Stromal cell of bone marrow (primary cell): ENCODE measurements around the gene AVP.
"Not testable (repeated sequence)": the region's sequence is repeated elsewhere in the genome, so short reads cannot be mapped to it uniquely, and the experiment has no call there.

Source experiments
- DNase-seq: peaks from one replicate; pipeline ENCODE4 v3.0.0-alpha.2; 2012; ENCODE audit warnings: low read depth

Gene AVP

DNA sequence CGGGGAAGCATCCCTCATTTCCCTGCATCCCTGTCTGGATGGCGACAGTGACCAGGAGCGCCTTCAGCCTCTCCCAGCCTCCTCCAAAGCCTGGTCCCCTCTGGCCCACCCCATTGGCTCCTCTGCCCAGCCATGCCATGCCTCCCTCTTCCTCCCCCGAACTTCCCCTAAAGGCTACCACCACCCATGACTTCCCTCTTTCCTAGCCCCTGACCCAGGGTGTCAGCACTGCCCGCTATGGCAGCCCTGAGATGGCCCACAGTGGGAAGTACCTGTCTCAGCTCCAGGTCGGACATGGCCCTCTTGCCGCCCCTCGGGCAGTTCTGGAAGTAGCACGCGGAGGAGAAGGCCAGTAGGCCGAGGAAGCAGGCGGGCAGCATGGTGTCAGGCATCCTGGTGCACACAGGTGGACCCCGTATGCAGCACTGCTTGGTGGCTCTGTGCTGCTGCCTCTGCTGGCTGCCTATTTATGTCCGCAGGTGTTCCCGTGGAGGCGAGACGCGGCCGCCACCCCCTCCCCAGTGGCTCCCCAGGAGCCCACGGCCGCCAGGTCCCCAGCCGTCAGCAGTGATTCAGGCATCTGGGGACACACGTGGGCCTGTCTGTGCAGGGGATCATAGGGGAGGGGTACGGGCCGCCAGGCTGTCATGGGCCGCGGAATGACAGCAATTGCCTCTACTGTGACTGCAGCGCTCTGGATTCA lies at the start of gene AVP:
Gene AVP (minus strand): TSS at position 442 of the 703 bp plus-strand sequence. CDS start 50 bp downstream, at position 392.
- no peak for DNase-seq

- no peak for DNase-seq
Measured at GRCh38 chr20:3134151-3134550, 49.6 kb upstream of the AVP start.

- DNase-seq = no peak
Measured at GRCh38 chr20:3133155-3133554, 48.6 kb upstream of the AVP start.

DNA sequence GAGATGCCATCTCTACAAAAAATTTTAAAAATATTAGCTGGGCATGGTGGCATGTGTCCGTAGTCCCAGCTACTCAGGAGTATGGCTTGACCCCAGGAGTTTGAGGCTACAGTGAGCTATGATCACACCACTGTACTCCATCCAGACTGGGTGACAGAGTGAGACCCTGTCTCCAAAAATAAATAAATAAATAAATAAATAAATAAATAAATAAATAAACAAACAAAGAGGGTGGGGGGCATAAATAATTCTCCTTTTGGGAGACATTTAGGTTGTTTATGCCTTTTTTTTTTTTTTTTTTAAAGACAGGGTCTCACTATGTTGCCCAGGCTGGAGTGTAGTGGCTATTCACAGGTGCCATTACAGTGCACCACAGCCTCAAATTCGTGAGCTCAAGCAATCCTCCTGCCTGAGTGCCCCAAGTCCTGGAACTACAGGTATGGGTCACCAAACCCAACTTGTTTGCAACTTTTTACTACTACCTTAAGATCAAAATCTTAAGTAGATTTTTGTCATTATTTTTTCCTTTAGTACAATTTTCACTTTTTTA lies 45.6 kb upstream of the AVP start:
- DNase-seq = no peak

- no peak for DNase-seq
Measured at GRCh38 chr20:3129094-3129493, 44.6 kb upstream of the AVP start.

DNA sequence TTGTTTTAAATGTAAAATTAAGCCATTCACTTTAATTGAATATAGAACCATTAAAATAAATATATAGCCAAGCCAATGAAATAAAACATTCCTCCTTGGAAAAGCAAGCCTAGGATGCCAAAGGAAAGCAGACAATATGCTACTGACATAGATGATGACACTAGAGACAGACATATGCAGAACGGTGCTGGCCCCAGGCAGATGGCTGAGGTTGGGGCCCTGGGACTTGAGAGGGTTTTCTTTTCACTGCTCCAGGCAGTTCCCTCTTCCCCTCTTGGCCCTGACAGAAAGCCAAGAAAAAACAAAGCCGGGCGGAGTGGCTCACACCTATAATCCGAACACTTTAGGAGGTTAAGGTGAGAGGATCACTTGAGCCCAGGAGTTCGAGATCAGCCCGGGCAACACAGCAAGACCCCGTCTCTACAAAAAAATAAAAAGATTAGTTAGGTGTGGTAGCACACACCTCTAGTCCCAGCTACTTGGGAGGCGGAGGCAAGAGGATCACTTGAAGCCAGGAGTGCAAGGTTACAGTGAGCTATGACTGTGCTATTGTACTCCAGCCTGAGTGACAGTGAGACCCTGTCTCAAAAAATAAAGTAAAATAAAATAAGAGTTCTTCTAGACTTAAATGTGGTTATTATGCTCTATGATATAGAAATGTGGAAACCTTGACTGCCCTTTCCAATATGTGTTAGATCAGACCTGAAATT lies 43.9 kb upstream of the AVP start:
- DNase-seq = no peak

DNA sequence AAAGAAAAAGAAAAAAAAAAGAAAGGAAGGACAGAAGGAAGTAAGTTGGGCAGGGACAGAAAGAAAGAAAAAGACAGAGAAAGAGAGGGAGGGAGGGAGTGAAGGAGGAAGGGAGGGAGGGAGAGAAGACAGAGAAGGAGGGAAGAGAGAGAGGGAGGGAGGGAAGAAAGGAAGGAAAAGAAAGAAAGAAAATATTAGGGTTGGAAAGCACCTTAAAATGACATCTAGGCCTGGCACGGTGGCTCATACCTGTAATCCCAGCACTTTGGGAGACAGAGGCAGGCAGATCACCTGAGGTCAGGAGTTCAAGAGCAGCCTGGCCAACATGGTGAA lies 42.0 kb upstream of the AVP start:
- DNase-seq = no peak

- DNase-seq = not testable (repeated sequence)
Measured at GRCh38 chr20:3125776-3126526, 41.4 kb upstream of the AVP start.

DNA sequence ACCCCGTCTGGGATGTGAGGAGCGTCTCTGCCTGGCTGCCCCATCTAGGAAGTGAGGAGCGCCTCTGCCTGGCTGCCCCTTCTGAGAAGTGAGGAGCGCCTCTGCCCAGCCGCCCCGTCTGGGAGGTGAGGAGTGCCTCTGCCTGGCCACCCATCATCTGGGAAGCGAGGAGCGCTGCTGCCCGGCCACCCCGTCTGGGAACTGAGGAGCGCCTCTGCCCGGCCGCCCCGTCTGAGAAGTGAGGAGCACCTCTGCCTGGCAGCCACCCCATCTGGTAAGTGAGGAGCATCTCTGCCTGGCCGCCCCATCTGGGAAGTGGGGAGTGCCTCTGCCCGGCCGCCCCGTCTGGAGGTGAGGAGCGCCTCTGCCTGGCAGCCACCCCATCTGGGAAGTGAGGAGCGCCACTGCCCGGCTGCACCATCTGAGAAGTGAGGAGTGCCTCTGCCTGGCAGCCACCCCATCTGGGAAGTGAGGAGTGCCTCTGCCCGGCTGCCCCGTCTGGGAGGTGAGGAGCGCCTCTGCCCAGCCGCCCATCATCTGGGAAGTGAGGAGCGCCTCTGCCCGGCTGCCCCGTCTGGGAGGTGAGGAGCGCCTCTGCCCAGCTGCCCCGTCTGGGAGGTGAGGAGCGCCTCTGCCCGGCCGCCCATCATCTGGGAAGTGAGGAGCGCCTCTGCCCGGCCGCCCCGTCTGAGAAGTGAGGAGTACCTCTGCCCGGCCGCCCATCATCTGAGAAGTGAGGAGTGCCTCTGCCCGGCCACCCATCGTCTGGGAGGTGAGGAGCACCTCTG lies 40.4 kb upstream of the AVP start:
- DNase-seq = not testable (repeated sequence)

DNA sequence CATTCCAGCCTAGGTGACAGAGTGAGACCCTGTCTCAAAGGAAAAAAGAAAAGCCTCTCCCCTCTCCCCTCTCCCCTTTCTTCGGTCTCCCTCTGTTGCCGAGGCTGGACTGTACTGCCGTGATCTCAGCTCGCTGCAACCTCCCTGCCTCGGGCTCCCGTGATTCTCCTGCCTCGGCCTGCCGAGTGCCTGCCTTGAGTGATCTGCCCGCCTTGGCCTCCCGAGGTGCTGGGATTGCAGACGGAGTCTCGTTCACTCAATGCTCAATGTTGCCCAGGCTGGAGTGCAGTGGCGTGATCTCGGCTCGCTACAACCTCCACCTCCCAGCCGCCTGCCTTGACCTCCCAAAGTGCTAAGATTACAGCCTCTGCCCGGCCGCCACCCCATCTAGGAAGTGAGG lies 39.6 kb upstream of the AVP start:
- not testable (repeated sequence) for DNase-seq

DNA sequence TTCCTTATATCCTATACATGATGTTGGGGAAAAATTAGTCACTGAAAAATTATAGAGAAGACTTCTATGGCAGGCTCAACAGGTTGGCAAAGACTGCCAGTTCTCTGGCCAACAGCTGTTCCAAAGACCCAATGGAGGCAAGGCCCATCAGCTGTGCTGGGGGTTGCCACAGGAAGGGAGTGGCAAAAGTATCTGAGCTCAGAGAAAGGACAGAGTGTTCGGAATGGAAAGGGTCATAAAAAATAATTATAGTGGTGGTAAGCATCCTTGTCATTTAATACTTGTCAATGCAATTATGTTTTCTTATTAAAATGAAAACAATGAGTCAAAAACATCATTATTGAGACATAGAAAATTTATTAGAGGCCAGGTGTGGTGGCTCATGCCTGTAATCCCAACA lies 39.0 kb upstream of the AVP start:
- no peak for DNase-seq

DNA sequence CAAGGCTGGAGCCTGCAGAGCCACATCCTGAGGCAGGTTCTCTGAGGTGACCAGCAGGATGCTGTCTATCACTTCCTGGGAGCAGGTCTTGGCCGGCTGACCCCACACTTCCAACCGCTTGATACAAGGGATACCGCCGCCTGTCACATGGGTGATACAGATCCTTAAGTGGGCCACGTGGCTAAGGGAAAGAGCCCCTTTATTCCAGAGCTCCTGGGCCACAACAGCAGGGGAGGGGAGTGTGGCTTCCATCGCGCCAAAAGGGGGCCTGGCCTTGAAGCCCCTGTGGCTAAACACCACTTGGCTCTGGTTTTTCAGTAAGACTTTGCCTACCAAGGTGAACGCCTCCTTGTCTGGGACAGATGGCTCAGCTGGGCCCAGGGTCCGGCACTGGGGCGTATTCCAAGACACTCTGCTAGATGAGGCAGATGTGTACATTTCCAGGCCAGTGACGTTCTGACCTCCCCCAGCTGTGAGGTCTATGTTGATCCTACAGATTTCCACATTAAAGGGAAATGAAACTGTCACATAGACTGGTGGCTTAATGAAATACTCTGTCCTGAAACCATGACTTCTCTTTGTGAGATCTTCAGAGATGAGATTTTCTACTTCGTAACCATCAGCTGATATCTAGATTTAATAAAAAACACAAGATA lies 37.6 kb upstream of the AVP start:
- no peak for DNase-seq

DNA sequence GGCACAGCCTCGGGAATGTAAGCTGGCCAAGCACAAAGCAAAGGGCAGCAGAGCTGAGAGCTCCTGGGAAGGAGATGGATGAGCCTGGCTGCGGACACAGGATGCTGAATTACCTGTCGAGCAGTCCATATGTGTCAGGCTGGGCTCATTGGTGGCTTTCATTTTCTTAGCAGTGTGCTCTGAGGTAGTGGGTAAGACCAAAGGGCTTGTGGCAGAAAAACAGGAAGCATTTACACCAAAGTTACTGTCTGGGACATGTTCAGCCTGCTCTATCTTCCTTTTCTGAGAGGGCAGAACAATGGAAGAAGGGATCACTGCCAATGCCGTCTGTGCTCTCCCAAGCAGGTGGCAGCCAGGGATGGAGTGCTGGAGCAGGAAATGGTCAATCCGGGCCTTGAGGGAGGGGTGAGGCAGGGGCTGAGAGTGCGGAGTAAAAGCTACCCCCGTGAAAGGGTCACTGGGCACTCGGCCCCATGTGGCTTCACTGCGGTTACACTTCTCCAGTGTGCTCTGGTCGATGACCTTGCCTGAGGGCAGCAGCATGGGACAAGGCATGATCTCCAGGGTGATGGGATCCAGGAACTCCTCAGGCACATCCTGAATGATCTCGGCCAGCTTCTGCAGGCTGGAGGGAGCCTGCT lies 36.9 kb upstream of the AVP start:
- no peak for DNase-seq

- DNase-seq = no peak
Measured at GRCh38 chr20:3119044-3119443, 34.5 kb upstream of the AVP start.

DNA sequence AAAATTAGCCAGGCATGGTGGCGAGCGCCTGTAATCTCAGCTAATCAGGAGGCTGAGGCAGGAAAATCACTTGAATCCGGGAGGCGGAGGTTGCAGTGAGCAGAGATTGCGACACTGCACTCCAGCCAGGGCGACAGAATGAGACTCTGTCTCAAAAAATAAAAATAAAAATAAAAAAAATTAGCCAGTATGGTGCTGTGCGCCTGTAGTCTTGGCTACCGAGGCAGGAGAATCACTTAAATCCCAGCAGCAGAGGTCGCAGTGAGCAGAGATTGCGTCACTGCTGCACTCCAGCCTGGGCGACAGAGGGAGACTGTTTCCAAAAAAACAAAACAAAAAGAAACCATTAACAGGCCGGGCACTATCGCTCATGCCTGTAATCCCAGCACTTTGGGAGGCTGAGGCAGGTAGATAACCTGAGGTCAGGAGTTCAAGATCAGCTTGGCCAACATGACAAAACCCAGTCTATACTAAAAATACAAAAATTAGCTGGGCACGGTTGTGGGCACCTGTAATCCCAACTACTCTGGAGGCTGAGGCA lies 33.4 kb upstream of the AVP start:
- peak; percentile 67 for DNase-seq

- DNase-seq = no peak
Measured at GRCh38 chr20:3116341-3116740, 31.8 kb upstream of the AVP start.

GRCh38 chr20:3115190-3116107 lies 30.9 kb upstream of the AVP start:
- peak; percentile 21 for DNase-seq

DNA sequence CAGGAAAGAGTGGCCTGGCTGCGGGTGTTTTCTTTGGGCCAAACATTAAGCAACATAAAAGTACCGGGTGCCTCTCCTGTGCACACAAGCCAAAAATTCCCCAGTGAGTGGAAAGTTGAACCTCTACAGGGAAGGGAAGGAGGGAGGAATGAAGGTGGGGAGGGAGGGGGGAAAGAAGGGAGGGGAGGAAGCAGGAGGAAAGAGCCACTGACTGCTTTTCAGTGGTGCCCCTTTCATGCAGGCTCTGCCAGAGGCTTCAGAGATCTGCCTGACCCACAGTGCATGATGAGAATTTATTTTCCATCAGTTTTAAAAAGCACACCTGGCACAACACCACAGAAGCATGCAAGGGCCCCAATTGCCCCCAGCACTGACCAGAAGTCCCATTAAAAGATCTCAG lies 27.5 kb upstream of the AVP start:
- DNase-seq = no peak

DNA sequence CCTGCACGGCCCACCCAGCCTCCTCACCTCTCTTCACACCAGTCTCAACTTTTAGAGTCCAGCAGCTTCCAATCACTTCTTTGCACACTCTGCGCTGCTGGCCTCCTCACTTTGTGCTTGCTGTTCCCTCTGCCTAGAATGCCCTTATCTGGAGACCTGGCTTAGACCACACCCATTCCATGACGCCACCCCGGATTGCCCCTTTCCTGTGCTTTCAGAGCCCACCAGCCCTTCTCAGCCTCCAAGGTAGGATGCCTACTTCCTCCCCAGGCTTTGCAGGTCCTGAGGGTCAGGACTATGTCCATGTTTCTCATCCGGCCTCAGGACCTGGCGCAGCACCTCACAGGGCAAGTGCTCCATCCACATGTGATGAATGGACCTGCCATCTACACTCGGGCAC lies 27.0 kb upstream of the AVP start:
- DNase-seq = no peak
